H1 (cell line): ENCODE measurements around the gene SYNCRIP. TPM values are rescaled to one million over a fixed set of nuclear protein-coding genes. Genes with fewer than 3 reads are reported as not detected.

ENCODE experiments used
- CTCF ChIA-PET: fragments of 300-600 bp; sonication (Branson Sonifier 250); formaldehyde crosslinking; loops from one replicate; lab custom pipeline; 2021; ENCODE audit not compliant: partially characterized antibody; lab: Charles Lee
- POLR2A ChIA-PET: fragments of 300-600 bp; sonication (Branson Sonifier 250); formaldehyde crosslinking; loops from one replicate; lab custom pipeline; 2021; ENCODE audit warnings: inconsistent platforms; ENCODE audit not compliant: partially characterized antibody; lab: Charles Lee
- DNase-seq, 2 experiments: peaks; one replicate each; pipeline versions ENCODE4 v3.0.0 to v3.0.0-alpha.2; 2010 to 2022; ENCODE audit warnings: low spot score in 2 of 2, low read depth in 1 of 2, mixed read lengths in 1 of 2
- FAIRE-seq: peaks from 2 replicates; lab custom pipeline; 2011; peaks lifted over from hg19 to GRCh38; lab: Jason Lieb, UNC
- H2AFZ ChIP-seq: 2 replicates; pipeline ENCODE4 v1.8.1; 2012; ENCODE audit warnings: low read length, inconsistent platforms
- H2AK5ac ChIP-seq: 2 replicates; pipeline ENCODE4 v1.6.1; 2013; ENCODE audit warnings: low read depth, low read length
- H2BK120ac ChIP-seq: replicated peaks from 2 replicates; pipeline ENCODE3; 2013; ENCODE audit warnings: low read depth, low read length, inconsistent platforms
- H2BK12ac ChIP-seq: 2 replicates; pipeline ENCODE4 v1.6.1; 2013; ENCODE audit warnings: low read depth, low read length
- H2BK15ac ChIP-seq: 2 replicates; pipeline ENCODE4 v1.6.1; 2013; ENCODE audit warnings: low read length
- H2BK20ac ChIP-seq: 2 replicates; pipeline ENCODE4 v1.6.1; 2013; ENCODE audit warnings: low read length
- H2BK5ac ChIP-seq: 2 replicates; pipeline ENCODE4 v1.6.1; 2013; ENCODE audit warnings: low read depth, low read length
- H3K14ac ChIP-seq: 2 replicates; pipeline ENCODE4 v1.6.1; 2013; ENCODE audit warnings: inconsistent platforms; ENCODE audit not compliant: insufficient read length
- H3K18ac ChIP-seq: 2 replicates; pipeline ENCODE4 v1.6.1; 2013; ENCODE audit warnings: low read length; ENCODE audit errors: extremely low read depth
- H3K23ac ChIP-seq: 2 replicates; pipeline ENCODE4 v1.6.1; 2013; ENCODE audit warnings: inconsistent platforms; ENCODE audit not compliant: insufficient read length
- H3K23me2 ChIP-seq: 2 replicates; pipeline ENCODE4 v1.6.1; 2013; ENCODE audit warnings: low read depth, low read length
- H3K27ac ChIP-seq: 2 replicates; pipeline ENCODE4 v1.6.1; 2011; ENCODE audit warnings: low read depth, low read length, inconsistent platforms
- H3K27me3 ChIP-seq, 4 experiments: replicated peaks in 1 of 4; 1 replicate in 1 of 4; 2 replicates in 3 of 4; pipeline versions ENCODE4 v1.6.1 to v1.8.1; 2011 to 2013; ENCODE audit warnings: low read length in 3 of 4, mild to moderate bottlenecking in 3 of 4, inconsistent platforms in 2 of 4, mixed read lengths in 2 of 4, moderate library complexity in 1 of 4; ENCODE audit not compliant: control insufficient read depth in 3 of 4, insufficient read depth in 3 of 4; ENCODE audit errors: extremely low read depth in 1 of 4
- H3K36me3 ChIP-seq, 4 experiments: 2 replicates each; pipeline versions ENCODE4 v1.6.1 to v1.8.1; 2011 to 2013; ENCODE audit warnings: mild to moderate bottlenecking in 4 of 4, low read length in 3 of 4, moderate library complexity in 2 of 4, control low read depth in 1 of 4, inconsistent platforms in 1 of 4; ENCODE audit not compliant: insufficient read depth in 4 of 4, control insufficient read depth in 2 of 4
- H3K4ac ChIP-seq: replicated peaks from 2 replicates; pipeline ENCODE3; 2013; ENCODE audit warnings: low read length, low read depth, mixed read lengths, inconsistent platforms; ENCODE audit not compliant: insufficient read length
- H3K4me1 ChIP-seq, 4 experiments: replicated peaks in 1 of 4; 1 replicate in 1 of 4; 2 replicates in 3 of 4; pipeline versions ENCODE4 v1.6.1 to v1.8.1; 2011 to 2013; ENCODE audit warnings: low read length in 3 of 4, inconsistent platforms in 2 of 4, mixed read lengths in 1 of 4; ENCODE audit not compliant: insufficient read depth in 4 of 4, control insufficient read depth in 3 of 4
- H3K4me2 ChIP-seq, 2 experiments: 2 replicates each; pipeline versions ENCODE4 v1.6.1 to v1.8.1; 2011 to 2013; ENCODE audit warnings: low read depth in 2 of 2, low read length in 2 of 2, control low read depth in 1 of 2, inconsistent platforms in 1 of 2, mild to moderate bottlenecking in 1 of 2; ENCODE audit not compliant: insufficient read depth in 1 of 2
- H3K4me3 ChIP-seq, 4 experiments: fragments of 200-600, 300-600 bp in 1 of 4; sonication (generic), shearing (Covaris generic), sonication (Bioruptor Twin) in 1 of 4; 2 replicates each; pipeline versions ENCODE4 v1.5.1 to v1.8.1; 2011 to 2016; ENCODE audit warnings: low read length in 4 of 4, low read depth in 3 of 4, control low read depth in 2 of 4, inconsistent platforms in 2 of 4, mild to moderate bottlenecking in 2 of 4, mixed read lengths in 1 of 4, moderate library complexity in 1 of 4; ENCODE audit not compliant: insufficient read depth in 2 of 4; ENCODE audit errors: extremely low read depth in 1 of 4
- H3K56ac ChIP-seq: replicated peaks from 2 replicates; pipeline ENCODE3; 2013; ENCODE audit warnings: low read depth, mild to moderate bottlenecking, mixed read lengths, low read length, inconsistent platforms; ENCODE audit not compliant: insufficient read length
- H3K79me1 ChIP-seq: 2 replicates; pipeline ENCODE4 v1.6.1; 2013; ENCODE audit warnings: low read depth, low read length, control low read depth
- H3K79me2 ChIP-seq, 2 experiments: 2 replicates each; pipeline versions ENCODE4 v1.6.1 to v1.8.1; 2012 to 2013; ENCODE audit warnings: low read length in 2 of 2, mild to moderate bottlenecking in 2 of 2, inconsistent platforms in 1 of 2; ENCODE audit not compliant: insufficient read depth in 2 of 2, control insufficient read depth in 1 of 2
- H3K9ac ChIP-seq, 4 experiments: replicated peaks in 1 of 4; 1 replicate in 1 of 4; 2 replicates in 3 of 4; pipeline versions ENCODE4 v1.6.1 to v1.8.1; 2011 to 2013; ENCODE audit warnings: low read depth in 3 of 4, low read length in 3 of 4, control low read depth in 2 of 4, mild to moderate bottlenecking in 2 of 4, moderate library complexity in 2 of 4, inconsistent platforms in 1 of 4; ENCODE audit errors: extremely low read depth in 1 of 4
- H3K9me3 ChIP-seq, 2 experiments: 2 replicates each; pipeline versions ENCODE4 v1.6.1 to v1.8.1; 2012 to 2013; ENCODE audit warnings: mild to moderate bottlenecking in 2 of 2, moderate library complexity in 2 of 2, control low read depth in 1 of 2, inconsistent platforms in 1 of 2, low read depth in 1 of 2, low read length in 1 of 2, mixed read lengths in 1 of 2; ENCODE audit not compliant: insufficient read depth in 2 of 2
- H4K20me1 ChIP-seq, 2 experiments: replicated peaks in 1 of 2; 2 replicates each; pipeline versions ENCODE3 to v1.8.1; 2011 to 2013; ENCODE audit warnings: inconsistent platforms in 2 of 2, low read length in 2 of 2, mild to moderate bottlenecking in 1 of 2; ENCODE audit not compliant: insufficient read depth in 2 of 2, control insufficient read depth in 1 of 2
- H4K5ac ChIP-seq: 2 replicates; pipeline ENCODE4 v1.6.1; 2013; ENCODE audit warnings: low read length, low read depth, mixed read lengths, inconsistent platforms; ENCODE audit not compliant: insufficient read length
- H4K8ac ChIP-seq: 2 replicates; pipeline ENCODE4 v1.8.0; 2013; ENCODE audit warnings: mild to moderate bottlenecking, moderate library complexity, low read length, inconsistent platforms; ENCODE audit not compliant: insufficient read depth; ENCODE audit errors: extremely low read depth
- H4K91ac ChIP-seq: replicated peaks from 2 replicates; pipeline ENCODE3; 2013; ENCODE audit warnings: low read length, mixed read lengths, inconsistent platforms; ENCODE audit not compliant: insufficient read length
- CHD1 ChIP-seq: IDR thresholded peaks from 2 replicates; pipeline ENCODE4 v1.6.1; 2012; ENCODE audit warnings: low read depth, low read length, improper control_type of control experiment
- CHD2 ChIP-seq: IDR thresholded peaks from 2 replicates; pipeline ENCODE4 v1.6.1; 2012; ENCODE audit warnings: low read length, improper control_type of control experiment
- EZH2 ChIP-seq: fragments of 200-600 bp; sonication (generic); IDR thresholded peaks from 2 replicates; pipeline ENCODE4 v1.7.1; 2012; ENCODE audit warnings: low read depth, mild to moderate bottlenecking, moderate library complexity, low read length, inconsistent platforms; ENCODE audit not compliant: severe bottlenecking
- FOSL1 ChIP-seq: IDR thresholded peaks from 2 replicates; pipeline ENCODE4 v1.6.1; 2011; ENCODE audit warnings: mild to moderate bottlenecking, low read depth, low read length, moderate library complexity; ENCODE audit not compliant: insufficient read depth
- HDAC6 ChIP-seq: IDR thresholded peaks from one replicate; pipeline ENCODE4 v1.7.1; 2012; ENCODE audit warnings: low read depth, mild to moderate bottlenecking, inconsistent platforms, low read length, moderate library complexity
- JUND ChIP-seq: IDR thresholded peaks from 2 replicates; pipeline ENCODE4 v1.6.1; 2011; ENCODE audit warnings: mild to moderate bottlenecking, improper control_type of control experiment, low read length
- RBBP5 ChIP-seq: IDR thresholded peaks from 2 replicates; pipeline ENCODE4 v1.7.1; 2012; ENCODE audit warnings: low read depth, mild to moderate bottlenecking, inconsistent platforms, low read length, moderate library complexity, borderline replicate concordance
- RNF2 ChIP-seq: fragments of 200-900, 300-1000 bp; sonication (generic); IDR thresholded peaks from 2 replicates; pipeline ENCODE4 v1.7.1; 2016; ENCODE audit warnings: borderline replicate concordance, low read depth, mild to moderate bottlenecking, antibody characterized with exemption, low read length; ENCODE audit not compliant: poor library complexity, severe bottlenecking; ENCODE audit errors: missing control alignments
- RXRA ChIP-seq: IDR thresholded peaks from 2 replicates; pipeline ENCODE4 v1.6.1; 2011; ENCODE audit warnings: low read depth, mild to moderate bottlenecking, low read length, moderate library complexity; ENCODE audit not compliant: insufficient read depth
- SAP30 ChIP-seq: fragments of 300-600 bp; sonication (generic); IDR thresholded peaks from 2 replicates; pipeline ENCODE4 v1.7.1; 2012; ENCODE audit warnings: low read length, moderate library complexity, mild to moderate bottlenecking, inconsistent platforms; ENCODE audit not compliant: insufficient read depth, insufficient replicate concordance
- SP1 ChIP-seq: IDR thresholded peaks from 2 replicates; pipeline ENCODE4 v1.6.1; 2011; ENCODE audit warnings: low read depth, low read length
- WGBS, 2 experiments: shearing (Covaris generic) in 1 of 2; methylation state at CpG; one replicate each; pipeline versions ENCODE4 v1.1.6 to v1.1.7; 2013 to 2015; ENCODE audit warnings: low lambda C conversion rate in 2 of 2, mixed read lengths in 2 of 2, inconsistent platforms in 1 of 2, low coverage in 1 of 2, missing lambda C conversion rate in 1 of 2; ENCODE audit not compliant: insufficient replicate concordance in 2 of 2, insufficient coverage in 1 of 2, insufficient read length in 1 of 2; ENCODE audit errors: extremely low coverage in 1 of 2, missing lambda C conversion rate in 1 of 2; 5-methylcytosine and 5-hydroxymethylcytosine counted together
- polyA plus RNA-seq, 7 experiments: library from polyadenylated mRNA; depleted of rRNA in 3 of 7; stranded (reverse) in 5 of 7; unstranded in 2 of 7; fragments of >200 nt in 5 of 7; fragments of 200-250 nt in 2 of 7; gene quantifications; 1 replicate in 5 of 7; 2 replicates in 1 of 7; 4 replicates in 1 of 7; pipeline versions ENCODE4 v1.2.1 to v1.2.3, GENCODE V29; 2011 to 2013; ENCODE audit warnings: missing spikeins in 2 of 7, mixed read lengths in 2 of 7
- total RNA-seq: library from RNA; stranded (reverse); fragmentation: NEBNext Ultra II Directional; extraction: Animal tissue kit (Norgen Biotek cat#: 25700); gene quantifications from 2 replicates; pipeline ENCODE4 v1.2.1, GENCODE V29; 2021
- TF ChIP-seq, protein P1 (sequence below): IDR thresholded peaks from 2 replicates; pipeline ENCODE4 v1.6.1; 2012; ENCODE audit warnings: inconsistent platforms

The SYNCRIP gene
- total and polyA plus RNA-seq, 2 of the 8 experiments (the other 6 are each of a cell fraction or from before 2014, with no cell fraction given), result 16.8 to 219 TPM

DNA sequence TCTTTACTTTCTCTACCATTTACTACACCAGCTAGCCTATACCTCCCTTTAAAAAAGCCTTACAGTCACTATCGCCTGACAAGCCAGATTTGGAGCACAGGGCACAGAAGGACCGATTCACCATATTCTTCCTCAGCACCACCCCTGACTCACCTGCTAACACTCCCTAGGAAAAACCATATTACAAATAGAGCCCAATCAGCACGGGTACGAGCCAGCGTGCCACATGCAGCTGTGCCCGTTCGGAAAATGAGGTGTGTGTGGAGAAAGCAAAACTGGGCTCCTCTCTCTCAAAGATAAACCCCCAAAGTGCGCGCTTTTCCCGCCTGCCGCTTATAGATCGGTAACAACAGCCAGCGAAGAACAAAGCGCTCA is 1.2 kb downstream of the SYNCRIP start:
- Histone ChIP-seq H3K56ac (peak overlapping the region; percentile 96), H3K23ac (no peak overlapping the region), H4K5ac (no peak overlapping the region), H3K79me1 (no peaks in the 10 kb centered on the region), H2BK15ac (no peak overlapping the region), H3K9ac (peak overlapping the region; percentile 95 to 99 (median 98)), H2BK20ac (no peak overlapping the region), H3K79me2 (peaks cover 41 to 66% of the 10 kb centered on the region in 2 experiments), H3K23me2 (peaks cover 8% of the 10 kb centered on the region; the same call in 1 of the 2 replicates), H2BK120ac (no peak overlapping the region), H3K27me3 (no peaks in the 10 kb centered on the region), H3K14ac (no peak overlapping the region), H2BK12ac (no peak overlapping the region), H3K18ac (no peak overlapping the region; the same call in 1 of the 2 replicates), H2BK5ac (peak overlapping the region; percentile 93; the same call in 1 of the 2 replicates), H4K20me1 (peaks cover 16 to 20% of the 10 kb centered on the region in 2 experiments), H4K8ac (peak overlapping the region; percentile 99), H2AK5ac (peak overlapping the region; percentile 20; the same call in 1 of the 2 replicates), H2AFZ (no peak overlapping the region), H3K4me3 (peak overlapping the region; percentile 91 to 97 (median 96)), H3K4me1 (peaks cover 0 to 9% (median 5%) of the 10 kb centered on the region in 4 experiments; a peak in 4 of 7 replicates), H3K27ac (peak overlapping the region; percentile 99; the same call in 1 of the 2 replicates), H4K91ac (no peak overlapping the region), H3K36me3 (peaks cover 16 to 43% (median 23%) of the 10 kb centered on the region in 4 experiments), H3K4me2 (peak overlapping the region; percentile 73 to 77), H3K4ac (no peak overlapping the region), H3K9me3 (no peaks in the 10 kb centered on the region)
- 1% methylated on average over 10 of the region's 14 CpGs; no CpG with 5 or more reads in 1 of the 2 experiments for WGBS, 2 experiments
- DNase-seq, result no peak
- FAIRE-seq, result no peak
- ChIA-PET POLR2A (interaction anchor here (0.6 to 25.2 kb wide), 12 partner anchors 11 to 48 kb away, joined by 4 to 890 read pairs (median 29); partner anchors contain the start of gene SNX14), CTCF (interaction anchor here (1.6 to 4.5 kb wide), 2 partner anchors 10 to 34 kb away, joined by 6 to 18 read pairs; no protein-coding TSS in a partner anchor)
- TF ChIP-seq CHD1 (0 out of 2 replicates have a peak, but pooled peaks have one; percentile 45), SAP30 (peak; percentile 55), FOSL1 (no peak), RBBP5 (no peak), JUND (no peak), SP1 (no peak), RNF2 (no peak), CHD2 (no peak), RXRA (no peak), HDAC6 (no peak), EZH2 (no peak)
- TF ChIP-seq, protein P1, sequence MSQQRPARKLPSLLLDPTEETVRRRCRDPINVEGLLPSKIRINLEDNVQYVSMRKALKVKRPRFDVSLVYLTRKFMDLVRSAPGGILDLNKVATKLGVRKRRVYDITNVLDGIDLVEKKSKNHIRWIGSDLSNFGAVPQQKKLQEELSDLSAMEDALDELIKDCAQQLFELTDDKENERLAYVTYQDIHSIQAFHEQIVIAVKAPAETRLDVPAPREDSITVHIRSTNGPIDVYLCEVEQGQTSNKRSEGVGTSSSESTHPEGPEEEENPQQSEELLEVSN, result no peak
